SK-N-SH treated with all-trans-retinoic acid at 6 μM for 48 hours (cell line): ENCODE data around the gene QKI.

Experiments
- CREB5 ChIP-seq: fragments of 250-450 bp; sonication (Bioruptor Pico); IDR thresholded peaks from 2 replicates; pipeline ENCODE4 v1.5.1; 2020; ENCODE audit warnings: low read depth, mild to moderate bottlenecking, moderate library complexity
- CSRNP3 ChIP-seq: fragments of 250-450 bp; sonication (Bioruptor Pico); IDR thresholded peaks from 2 replicates; pipeline ENCODE4 v1.5.1; 2021; ENCODE audit warnings: mild to moderate bottlenecking, moderate library complexity
- ESRRG ChIP-seq: fragments of 250-450 bp; sonication (Bioruptor Pico); IDR thresholded peaks from 2 replicates; pipeline ENCODE4 v1.6.1; 2021; ENCODE audit warnings: mild to moderate bottlenecking
- OSR1 ChIP-seq: fragments of 250-450 bp; sonication (Bioruptor Pico); IDR thresholded peaks from 2 replicates; pipeline ENCODE4 v1.8.0; 2022; ENCODE audit warnings: moderate library complexity, mild to moderate bottlenecking, inconsistent platforms
- PATZ1 ChIP-seq: fragments of 250-450 bp; sonication (Bioruptor Pico); IDR thresholded peaks from 2 replicates; pipeline ENCODE4 v1.8.0; 2020; ENCODE audit warnings: mild to moderate bottlenecking, moderate library complexity, borderline replicate concordance
- SNAI2 ChIP-seq: fragments of 250-450 bp; sonication (Bioruptor Pico); IDR thresholded peaks from 2 replicates; pipeline ENCODE4 v1.5.0; 2020; ENCODE audit warnings: mild to moderate bottlenecking, moderate library complexity
- TOX ChIP-seq: fragments of 250-450 bp; sonication (Bioruptor Pico); IDR thresholded peaks from 2 replicates; pipeline ENCODE4 v1.8.0; 2021; ENCODE audit warnings: mild to moderate bottlenecking, moderate library complexity, borderline replicate concordance
- ZFP3 ChIP-seq: fragments of 250-450 bp; sonication (Bioruptor Pico); IDR thresholded peaks from 2 replicates; pipeline ENCODE4 v1.5.0; 2020; ENCODE audit warnings: mild to moderate bottlenecking, moderate library complexity
- ZFP30 ChIP-seq: fragments of 450-650 bp; formaldehyde crosslinking; IDR thresholded peaks from 2 replicates; pipeline ENCODE4 v1.5.0; 2022; ENCODE audit warnings: mild to moderate bottlenecking, moderate library complexity
- ZNF70 ChIP-seq: fragments of 450-650 bp; formaldehyde crosslinking; IDR thresholded peaks from 2 replicates; pipeline ENCODE4 v1.5.0; 2020; ENCODE audit warnings: mild to moderate bottlenecking, moderate library complexity

GRCh38 chr6:163626073-163626867 lies 211.8 kb downstream of the QKI start:
- TF ChIP-seq PATZ1 = no peak
- no peak for TF ChIP-seq CSRNP3
- no peak for TF ChIP-seq ZFP30 (CRISPR knock-in tag)
- no peak for TF ChIP-seq ESRRG (CRISPR knock-in tag)
- no peak for TF ChIP-seq ZFP3
- TF ChIP-seq SNAI2 (CRISPR knock-in tag) = no peak
- TF ChIP-seq ZNF70 = no peak
- no peak for TF ChIP-seq TOX (CRISPR knock-in tag)
- no peak for TF ChIP-seq CREB5 (CRISPR knock-in tag)
- TF ChIP-seq OSR1 (CRISPR knock-in tag) = no peak
